BE2C (cell line): ENCODE measurements around the gene CLDN20.
"Not testable (repeated sequence)": the region's sequence is repeated elsewhere in the genome, so short reads cannot be mapped to it uniquely, and the experiment has no call there.

Experiments
- DNase-seq: peaks from one replicate; pipeline ENCODE4 v3.0.0-alpha.2; 2020
- H3K27me3 ChIP-seq: fragments of 250-450 bp; sonication (Bioruptor Pico); 2 replicates; pipeline ENCODE4 v1.5.1; 2020; ENCODE audit warnings: mild to moderate bottlenecking
- H3K36me3 ChIP-seq: fragments of 250-450 bp; sonication (Bioruptor Pico); 2 replicates; pipeline ENCODE4 v1.5.1; 2020; ENCODE audit warnings: mild to moderate bottlenecking
- H3K4me1 ChIP-seq: fragments of 250-450 bp; sonication (Bioruptor Pico); 2 replicates; pipeline ENCODE4 v1.5.1; 2020
- H3K4me3 ChIP-seq: 2 replicates; pipeline ENCODE4 v1.5.1; 2011; ENCODE audit warnings: low read depth, low read length
- H3K9me3 ChIP-seq: fragments of 250-450 bp; sonication (Bioruptor Pico); 2 replicates; pipeline ENCODE4 v1.5.1; 2020
- TF ChIP-seq, protein P1 (sequence below): IDR thresholded peaks from 2 replicates; pipeline ENCODE4 v1.5.1; 2012; ENCODE audit warnings: mild to moderate bottlenecking, low read depth, low read length

Gene CLDN20

DNA sequence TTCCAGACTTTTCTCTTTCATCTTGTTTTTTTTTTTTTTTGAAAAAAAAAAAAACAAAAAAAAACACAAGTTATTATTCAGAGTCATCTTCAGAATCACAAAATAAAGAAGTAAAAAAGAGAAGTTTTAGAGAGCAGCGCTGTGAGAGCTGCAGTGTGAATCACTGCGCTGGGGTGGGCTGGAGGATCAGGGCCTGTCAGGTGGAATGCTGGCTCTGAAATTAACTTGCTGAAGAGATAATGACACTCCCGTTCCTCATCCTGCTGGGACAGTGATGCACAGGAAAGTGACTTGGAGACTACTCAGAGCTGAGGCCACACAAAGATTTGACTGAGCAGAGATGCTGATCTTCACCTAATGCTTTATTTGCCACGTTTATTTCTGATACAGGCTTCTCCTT is 42.7 kb upstream of the CLDN20 start:
- H3K36me3 ChIP-seq: no peaks in the 10 kb centered on the region
- no peaks in the 10 kb centered on the region for H3K4me1 ChIP-seq
- TF ChIP-seq, protein P1, sequence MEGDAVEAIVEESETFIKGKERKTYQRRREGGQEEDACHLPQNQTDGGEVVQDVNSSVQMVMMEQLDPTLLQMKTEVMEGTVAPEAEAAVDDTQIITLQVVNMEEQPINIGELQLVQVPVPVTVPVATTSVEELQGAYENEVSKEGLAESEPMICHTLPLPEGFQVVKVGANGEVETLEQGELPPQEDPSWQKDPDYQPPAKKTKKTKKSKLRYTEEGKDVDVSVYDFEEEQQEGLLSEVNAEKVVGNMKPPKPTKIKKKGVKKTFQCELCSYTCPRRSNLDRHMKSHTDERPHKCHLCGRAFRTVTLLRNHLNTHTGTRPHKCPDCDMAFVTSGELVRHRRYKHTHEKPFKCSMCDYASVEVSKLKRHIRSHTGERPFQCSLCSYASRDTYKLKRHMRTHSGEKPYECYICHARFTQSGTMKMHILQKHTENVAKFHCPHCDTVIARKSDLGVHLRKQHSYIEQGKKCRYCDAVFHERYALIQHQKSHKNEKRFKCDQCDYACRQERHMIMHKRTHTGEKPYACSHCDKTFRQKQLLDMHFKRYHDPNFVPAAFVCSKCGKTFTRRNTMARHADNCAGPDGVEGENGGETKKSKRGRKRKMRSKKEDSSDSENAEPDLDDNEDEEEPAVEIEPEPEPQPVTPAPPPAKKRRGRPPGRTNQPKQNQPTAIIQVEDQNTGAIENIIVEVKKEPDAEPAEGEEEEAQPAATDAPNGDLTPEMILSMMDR: no peak
- no peaks in the 10 kb centered on the region for H3K27me3 ChIP-seq
- DNase-seq: no peak
- H3K9me3 ChIP-seq: no peaks in the 10 kb centered on the region
- H3K4me3 ChIP-seq: no peak overlapping the region

DNA sequence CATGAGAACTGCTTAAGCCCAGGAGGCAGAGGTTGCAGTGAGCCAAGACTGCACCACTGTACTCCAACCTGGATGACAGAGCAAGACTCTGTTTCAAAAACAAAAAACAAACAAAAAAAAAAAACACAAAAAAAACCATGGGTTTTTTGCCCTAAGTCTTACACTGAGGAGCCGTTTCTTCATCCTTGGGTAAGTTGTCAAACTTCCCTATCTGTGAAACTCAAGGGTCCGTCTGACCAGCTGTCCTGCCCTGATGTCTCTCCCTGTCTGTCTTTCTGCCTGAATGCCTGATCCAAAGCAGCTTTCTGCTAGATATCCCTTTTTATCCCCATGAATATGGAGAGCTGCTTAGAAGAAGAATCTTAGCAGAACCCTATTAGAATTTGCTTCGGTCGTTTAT is 41.3 kb upstream of the CLDN20 start:
- TF ChIP-seq, protein P1: no peak
- Histone ChIP-seq H3K27me3 (no peaks in the 10 kb centered on the region), H3K9me3 (no peaks in the 10 kb centered on the region), H3K4me3 (no peak overlapping the region), H3K36me3 (no peaks in the 10 kb centered on the region), H3K4me1 (no peaks in the 10 kb centered on the region)
- no peak for DNase-seq

DNA sequence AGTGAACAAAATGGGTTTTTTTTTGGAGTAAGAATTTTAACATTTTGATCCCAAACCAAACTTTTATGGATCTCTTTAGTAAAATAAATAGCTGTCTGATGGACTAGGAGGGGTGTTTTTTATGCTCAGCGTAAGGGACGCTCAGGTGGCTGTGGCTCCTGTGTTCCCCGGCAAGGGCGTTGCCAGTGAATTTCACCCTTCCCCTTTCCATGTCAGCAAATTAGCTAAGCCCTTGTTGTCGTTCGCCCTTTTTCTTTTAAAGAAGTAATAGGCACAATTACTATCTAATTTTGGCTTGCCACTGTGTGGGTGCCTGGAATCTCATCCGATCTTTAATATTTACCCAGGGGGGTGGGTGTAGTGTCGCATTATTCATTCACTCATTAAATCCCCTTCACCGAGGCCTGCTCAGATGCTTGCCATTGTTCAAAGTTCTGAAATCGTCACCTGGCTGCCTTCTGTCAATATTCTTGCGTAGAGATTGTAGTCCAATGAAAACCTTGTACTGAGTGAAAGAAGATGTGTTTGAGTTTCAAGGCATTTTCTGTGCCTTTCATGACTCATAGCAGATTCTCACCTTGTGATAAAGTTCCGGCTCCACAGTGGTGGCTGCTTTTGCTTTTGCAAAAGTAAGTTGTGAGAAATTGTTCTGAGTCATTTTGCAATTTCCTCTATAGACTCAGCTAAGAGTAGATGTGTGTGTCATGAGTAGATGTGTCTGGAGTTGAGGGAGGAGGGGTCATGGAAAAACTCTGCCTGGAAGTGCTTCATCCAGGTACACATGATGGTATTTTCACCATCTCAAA is 40.0 kb upstream of the CLDN20 start:
- no peaks in the 10 kb centered on the region for H3K36me3 ChIP-seq
- TF ChIP-seq, protein P1: no peak
- no peaks in the 10 kb centered on the region for H3K4me1 ChIP-seq
- H3K9me3 ChIP-seq: no peaks in the 10 kb centered on the region
- no peak for DNase-seq
- H3K27me3 ChIP-seq: no peaks in the 10 kb centered on the region
- no peak overlapping the region for H3K4me3 ChIP-seq

DNA sequence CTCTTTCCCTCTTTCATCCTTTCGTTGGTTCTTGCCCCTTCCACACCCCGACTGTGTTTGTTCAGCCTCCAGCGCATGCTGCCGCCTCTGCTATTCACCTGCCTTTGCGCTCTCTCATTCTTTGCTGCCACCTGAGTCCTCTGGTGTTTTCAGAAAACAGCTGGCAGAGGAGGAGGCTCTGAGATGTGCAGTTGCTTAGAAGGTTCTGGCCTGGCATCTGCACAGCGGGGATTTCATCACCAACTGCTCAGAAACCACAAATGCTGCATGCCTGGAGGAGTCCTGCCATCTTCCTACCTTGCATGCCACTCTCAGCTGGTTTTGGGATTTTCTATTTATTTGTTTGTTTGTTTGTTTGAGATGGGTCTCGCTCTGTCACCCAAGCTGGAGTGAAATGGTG is 39.2 kb upstream of the CLDN20 start:
- H3K4me3 ChIP-seq: no peak overlapping the region
- no peak for DNase-seq
- TF ChIP-seq, protein P1: no peak
- no peaks in the 10 kb centered on the region for H3K36me3 ChIP-seq
- H3K9me3 ChIP-seq: no peaks in the 10 kb centered on the region
- no peaks in the 10 kb centered on the region for H3K4me1 ChIP-seq
- H3K27me3 ChIP-seq: no peaks in the 10 kb centered on the region

DNA sequence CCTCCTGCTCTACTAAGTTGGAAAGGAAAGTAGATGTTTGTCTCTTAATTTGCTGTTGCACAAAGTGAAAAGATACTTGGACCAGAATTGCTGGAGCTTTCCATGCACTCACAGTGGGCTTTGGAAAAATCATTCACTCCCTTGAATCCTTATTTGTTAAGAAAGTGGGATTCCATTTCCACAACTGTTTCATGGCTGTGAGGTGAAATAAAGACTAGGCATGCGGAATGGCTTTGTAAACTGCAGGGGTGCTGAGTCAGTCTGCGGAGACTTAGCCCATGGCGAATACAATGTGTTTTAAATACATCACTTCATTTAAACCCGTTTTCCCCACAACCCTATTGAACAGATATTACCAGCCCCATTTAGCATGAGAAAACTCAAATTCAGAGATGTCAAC is 36.8 kb upstream of the CLDN20 start:
- Histone ChIP-seq H3K27me3 (no peaks in the 10 kb centered on the region), H3K36me3 (no peaks in the 10 kb centered on the region), H3K4me1 (no peaks in the 10 kb centered on the region), H3K4me3 (no peak overlapping the region), H3K9me3 (no peaks in the 10 kb centered on the region)
- DNase-seq: no peak
- TF ChIP-seq, protein P1: no peak

DNA sequence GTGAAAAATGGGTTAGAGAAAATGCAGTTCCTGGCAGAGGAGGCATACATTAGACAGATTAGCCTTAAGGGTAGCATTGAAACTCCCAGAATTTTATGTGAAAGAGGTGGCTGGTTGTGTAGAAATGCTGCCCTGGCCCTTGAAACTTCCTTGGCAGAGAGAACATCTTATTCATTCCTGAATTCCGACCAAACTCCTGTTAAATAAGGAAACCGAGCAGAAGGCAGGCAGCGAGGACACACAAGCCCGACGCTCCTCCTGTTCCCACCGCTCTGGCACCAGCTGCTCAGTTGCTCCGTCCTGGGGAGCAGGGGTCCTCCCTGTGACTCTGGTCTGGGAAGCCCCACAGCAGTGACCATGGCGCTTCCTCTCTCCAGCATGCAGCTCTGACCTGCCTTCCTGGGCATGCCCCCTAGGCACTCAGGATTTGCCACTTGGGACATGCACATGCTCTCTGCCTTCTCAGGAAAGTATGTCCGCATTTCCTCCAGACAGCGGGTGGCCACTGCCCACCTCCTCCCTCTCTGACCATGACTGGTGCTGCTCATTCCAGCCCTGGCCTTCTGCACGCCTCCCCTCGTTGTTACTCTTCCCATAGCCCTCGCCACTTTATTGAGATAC is 35.2 kb upstream of the CLDN20 start:
- no peaks in the 10 kb centered on the region for H3K9me3 ChIP-seq
- no peaks in the 10 kb centered on the region for H3K4me1 ChIP-seq
- H3K4me3 ChIP-seq: no peak overlapping the region
- DNase-seq: no peak
- no peaks in the 10 kb centered on the region for H3K36me3 ChIP-seq
- no peaks in the 10 kb centered on the region for H3K27me3 ChIP-seq
- TF ChIP-seq, protein P1: no peak

- H3K4me1 ChIP-seq, DNase-seq, H3K4me3 ChIP-seq, H3K9me3 ChIP-seq, H3K27me3 ChIP-seq, H3K36me3 ChIP-seq: not testable (repeated sequence)
These were observed 32.8 kb upstream of the CLDN20 start for GRCh38 chr6:155230975-155231374.
